Left lobe of liver (tissue), 2 donors: ENCODE measurements around the gene SOX12. TPM values are rescaled to one million over a fixed set of nuclear protein-coding genes. Genes with fewer than 3 reads are reported as not detected.
A peak's percentile ranks its signal among the peaks of the same experiment; 100 is the strongest.

Experiments used
- ATAC-seq: fragments of 200-7000 bp; cut with Tn5 transposase; one replicate; pipeline ENCODE4 v1.9.1; 2020; ENCODE audit warnings: mild to moderate bottlenecking, moderate library complexity
- DNase-seq: peaks from one replicate; pipeline ENCODE4 v3.0.0-alpha.2; 2020; ENCODE audit warnings: low spot score
- total RNA-seq: library from RNA; stranded (reverse); gene quantifications from one replicate; pipeline ENCODE4 v1.2.1, GENCODE V29; 2021
- donor health status: DM: no; HTN: no; CAD: no; lungs with moderate emphysema.
- donor health status: DM: no; HTN: yes; CAD: no.

The SOX12 gene
- total RNA-seq, 1 donor from 2014 or later, result 5.6 TPM

DNA sequence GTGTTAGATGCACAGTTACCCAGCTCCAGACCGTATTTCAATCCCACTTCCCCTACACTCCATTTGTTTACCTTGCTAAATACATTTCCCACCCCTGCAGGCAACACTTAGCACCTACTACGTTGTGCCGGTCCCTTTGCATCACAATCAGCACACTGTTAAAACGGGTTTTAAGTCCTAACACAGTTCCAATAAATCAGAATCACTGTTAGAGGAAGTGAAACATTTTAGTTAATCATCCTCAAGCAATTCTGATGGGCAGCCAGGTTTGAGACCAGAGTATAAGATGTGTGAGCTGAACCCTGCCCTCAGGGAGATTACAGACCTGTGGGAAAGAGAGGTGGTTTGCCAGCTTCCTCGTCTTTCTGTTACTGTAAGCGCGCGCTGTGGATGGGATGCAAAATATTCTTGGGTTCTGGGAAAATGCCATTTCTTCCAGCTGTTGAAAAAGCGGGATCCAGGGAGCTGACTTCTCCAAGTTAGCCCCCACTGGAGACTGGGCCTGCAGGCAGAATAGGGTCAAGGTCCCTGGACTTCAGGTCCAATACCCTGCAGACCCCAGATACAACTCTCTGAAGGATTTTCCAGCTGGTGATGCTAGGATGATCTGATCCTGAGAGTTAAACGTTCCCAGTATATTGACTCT, 24.9 kb upstream of the SOX12 start:
- no peak for ATAC-seq
- DNase-seq, result no peak

DNA sequence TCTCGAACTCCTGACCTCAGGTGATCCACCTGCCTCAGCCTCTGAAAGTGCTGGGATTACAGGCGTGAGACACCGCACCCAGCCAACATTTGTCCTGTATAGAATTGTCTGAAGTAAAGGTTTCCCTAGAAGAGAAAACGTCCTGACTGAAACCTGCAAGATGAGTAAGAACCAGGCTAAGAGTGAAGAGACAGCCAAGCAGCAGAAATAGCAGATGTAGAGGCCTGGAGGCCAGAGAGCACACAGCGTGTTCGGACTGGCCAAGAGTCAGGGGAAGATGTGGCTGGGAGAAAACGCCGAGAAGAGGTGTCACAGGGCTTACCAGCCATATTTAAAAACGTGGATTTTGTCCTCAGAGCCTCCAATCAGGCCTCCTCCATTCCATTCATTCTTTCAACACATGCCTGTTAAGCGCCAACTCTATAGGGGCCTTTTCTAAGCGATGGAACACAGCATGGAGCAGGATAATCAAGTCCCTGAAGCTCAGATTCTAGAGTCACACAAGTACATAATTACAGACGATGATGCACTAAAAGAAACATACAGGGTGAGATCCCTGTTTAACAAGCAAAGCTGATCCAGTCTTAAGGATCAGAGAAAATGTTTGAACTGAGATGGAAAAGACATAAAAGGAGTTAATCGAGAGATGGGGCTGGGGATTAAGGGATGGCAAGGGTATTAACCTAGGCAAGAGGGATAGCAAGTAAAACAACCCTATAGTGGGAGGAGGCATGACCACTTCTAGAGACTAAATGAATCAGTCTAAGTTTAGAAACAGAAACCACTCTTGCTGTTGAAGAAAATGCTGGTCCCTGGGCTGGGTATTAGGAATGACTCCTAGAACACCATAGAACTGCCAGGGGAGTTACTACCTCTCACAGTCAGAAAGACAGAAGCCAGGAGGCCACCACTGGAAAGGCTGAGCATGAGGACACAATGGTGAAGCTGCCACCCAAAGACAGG, 23.2 kb upstream of the SOX12 start:
- no peak for DNase-seq
- ATAC-seq, result no peak

DNA sequence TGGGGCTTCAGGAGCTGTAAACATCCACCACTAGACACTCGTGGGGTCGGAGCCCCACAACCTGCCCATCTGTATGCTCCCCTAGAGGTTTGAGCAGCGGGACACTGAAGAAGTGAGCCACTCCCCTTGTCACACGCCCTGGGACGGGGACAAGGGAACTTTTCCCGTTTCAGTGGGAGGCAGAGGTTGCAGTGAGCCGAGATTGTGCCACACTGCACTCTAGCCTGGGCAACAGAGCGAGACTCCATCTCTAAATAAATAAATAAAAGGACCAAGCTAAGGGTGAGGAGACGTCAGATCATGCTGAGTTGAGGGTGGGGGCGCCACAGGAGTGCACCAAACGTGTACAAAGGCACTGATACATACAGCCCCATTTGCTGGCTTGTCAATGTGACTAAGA, 19.6 kb upstream of the SOX12 start:
- DNase-seq (no peak), ATAC-seq (no peak)

DNA sequence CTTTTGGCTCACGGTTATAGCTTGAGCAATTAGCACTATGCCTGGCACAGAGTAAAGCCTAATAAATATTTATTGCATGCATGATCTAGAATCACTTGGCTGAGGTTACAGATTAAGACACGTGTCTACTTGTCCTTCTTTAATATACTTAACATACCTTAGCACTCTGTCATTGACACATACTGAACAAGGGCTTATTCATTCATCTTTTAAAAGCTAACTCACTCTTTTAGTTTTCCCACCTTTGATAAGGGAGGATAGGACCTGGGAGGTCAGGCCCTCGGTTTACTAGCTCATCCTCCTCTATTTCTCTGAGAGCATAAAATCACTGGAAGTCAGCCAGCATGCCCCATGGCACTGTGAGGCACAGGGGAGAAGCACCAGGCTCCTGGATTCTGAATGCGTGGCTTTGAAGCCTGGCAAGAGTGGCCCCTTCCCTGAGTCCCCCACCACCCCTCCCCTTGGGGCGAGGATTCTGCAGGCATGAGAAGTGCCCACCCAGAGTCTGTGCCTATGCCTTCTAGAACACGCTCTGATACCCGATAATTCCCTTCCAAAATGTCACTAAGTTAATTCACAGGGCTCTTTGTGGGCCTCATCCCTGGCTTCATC, 16.8 kb upstream of the SOX12 start:
- ATAC-seq (no peak), DNase-seq (no peak)

DNA sequence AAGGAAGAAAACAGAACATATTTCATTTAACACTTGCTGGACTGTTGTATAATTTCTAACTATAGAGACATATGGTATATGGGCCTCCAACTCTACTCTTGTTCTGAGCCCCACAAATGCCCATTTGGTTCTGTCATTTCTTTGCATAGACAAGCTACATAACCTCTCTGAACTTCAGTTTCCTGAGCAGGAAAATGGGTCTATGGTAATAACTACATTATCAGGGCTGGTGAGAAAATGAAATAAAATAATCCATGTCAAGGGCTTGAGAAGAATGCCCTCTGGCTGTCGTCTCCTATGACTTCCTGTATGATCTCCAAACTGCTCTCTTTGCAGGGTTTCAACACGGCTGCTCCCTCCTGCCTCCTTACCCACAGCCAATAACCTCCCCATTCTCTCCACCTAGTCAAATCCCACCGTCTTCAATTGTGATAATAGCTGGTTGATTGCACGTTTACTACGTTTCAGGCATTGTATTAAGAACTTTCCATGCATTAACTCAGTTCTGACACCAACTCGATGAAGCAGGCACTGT, 16.0 kb upstream of the SOX12 start:
- no peak for DNase-seq
- no peak for ATAC-seq

DNA sequence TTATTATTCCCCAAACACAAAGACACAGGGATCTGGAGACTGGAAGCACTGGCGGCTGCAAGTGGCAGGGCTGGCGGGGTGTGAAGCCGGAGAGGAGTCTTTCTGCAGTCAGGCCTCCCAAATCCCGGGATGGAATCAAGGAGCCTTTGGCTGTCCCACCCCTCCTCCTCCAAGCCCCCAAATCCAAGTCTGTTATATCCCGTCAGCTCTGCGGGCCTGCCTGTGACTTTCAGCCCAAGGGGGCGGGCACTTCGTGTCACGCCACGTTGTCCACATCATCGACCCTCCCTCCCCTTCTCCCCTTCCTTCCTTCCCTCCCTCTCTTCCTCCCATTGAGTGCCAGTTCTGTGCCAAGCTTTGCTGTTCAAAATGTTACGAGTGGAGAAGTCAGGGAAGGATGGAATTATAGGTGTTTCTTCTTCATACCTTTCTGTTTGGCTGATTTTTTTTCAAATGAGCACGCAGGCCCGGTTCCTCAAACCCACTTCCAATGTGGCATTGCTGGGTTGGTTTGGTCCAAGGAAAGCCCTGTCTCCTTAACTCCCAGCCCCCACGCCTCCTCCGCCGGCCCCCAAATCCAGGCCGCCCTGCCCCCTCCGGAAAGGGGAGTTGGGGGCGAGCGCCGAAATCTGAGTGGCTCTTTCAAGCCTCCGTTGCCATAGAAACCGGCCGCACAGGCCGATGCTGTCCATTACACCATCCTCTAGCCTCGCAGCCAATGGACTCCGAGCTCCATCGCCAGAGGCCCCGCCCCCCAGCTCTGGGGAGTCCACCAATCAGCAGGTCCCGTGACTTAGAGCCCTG, 15.3 kb upstream of the SOX12 start:
- ATAC-seq (peak; percentile 95), DNase-seq (peak; percentile 82)

DNA sequence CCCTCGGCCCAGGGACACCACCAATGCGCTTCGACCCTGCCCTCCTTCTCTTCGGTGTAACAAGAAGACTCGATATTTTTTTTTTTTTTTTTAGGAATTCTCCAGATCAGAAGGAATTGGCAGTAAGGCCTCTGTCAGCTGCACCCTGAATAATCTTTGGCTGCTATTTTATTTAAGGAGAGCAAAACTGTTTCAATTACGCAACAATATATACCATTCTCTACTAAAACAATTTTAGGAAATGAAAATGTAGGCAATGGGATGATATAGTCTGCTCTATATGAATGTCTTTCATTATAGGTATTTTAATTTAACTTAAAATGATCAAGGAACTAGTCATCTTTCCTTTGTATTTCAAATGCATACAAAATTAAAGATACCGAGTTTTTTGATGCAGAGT, 14.7 kb upstream of the SOX12 start:
- no peak for DNase-seq

DNA sequence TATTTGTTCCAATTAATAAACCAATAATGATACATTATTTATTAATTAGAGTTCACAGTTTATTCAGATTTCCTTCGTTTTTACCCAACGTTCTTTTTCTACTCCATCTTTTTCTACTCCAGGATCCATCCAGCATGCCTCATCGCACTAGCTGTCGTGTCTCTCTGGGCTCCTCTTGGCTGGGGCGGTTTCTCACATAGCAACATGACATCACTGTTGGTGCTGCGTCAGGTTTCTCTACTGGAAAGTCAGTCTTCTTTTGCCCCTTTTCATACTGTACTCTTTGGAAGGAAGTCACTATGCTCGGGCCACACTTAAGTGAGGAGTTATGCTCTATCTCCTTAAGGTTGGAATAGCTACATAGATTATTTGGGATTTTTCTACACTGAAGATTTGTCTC, 13.7 kb upstream of the SOX12 start:
- ATAC-seq (no peak), DNase-seq (no peak)

More for the DNA sequence above, 14.7 kb upstream of the SOX12 start:
- no peak for ATAC-seq

DNA sequence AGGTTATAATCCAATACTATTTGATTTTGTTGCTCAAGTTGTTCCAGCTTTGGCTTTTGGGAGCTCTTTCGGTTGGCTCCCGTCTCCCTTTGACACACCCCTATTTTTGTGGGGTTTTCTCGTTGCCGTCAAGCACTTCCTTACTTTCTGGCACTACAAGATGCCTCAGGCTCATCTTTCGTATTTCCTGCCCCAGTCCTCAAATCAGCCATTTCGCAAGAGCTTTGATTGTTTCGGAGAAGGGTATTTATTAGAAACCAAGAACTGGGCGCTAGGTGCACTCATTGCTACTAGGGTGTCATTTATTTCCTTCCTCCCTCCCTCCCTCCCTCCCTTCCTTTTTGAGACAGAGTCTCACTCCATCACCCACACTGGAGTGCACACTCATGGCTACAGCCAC, 13.3 kb upstream of the SOX12 start:
- DNase-seq (no peak), ATAC-seq (no peak)

DNA sequence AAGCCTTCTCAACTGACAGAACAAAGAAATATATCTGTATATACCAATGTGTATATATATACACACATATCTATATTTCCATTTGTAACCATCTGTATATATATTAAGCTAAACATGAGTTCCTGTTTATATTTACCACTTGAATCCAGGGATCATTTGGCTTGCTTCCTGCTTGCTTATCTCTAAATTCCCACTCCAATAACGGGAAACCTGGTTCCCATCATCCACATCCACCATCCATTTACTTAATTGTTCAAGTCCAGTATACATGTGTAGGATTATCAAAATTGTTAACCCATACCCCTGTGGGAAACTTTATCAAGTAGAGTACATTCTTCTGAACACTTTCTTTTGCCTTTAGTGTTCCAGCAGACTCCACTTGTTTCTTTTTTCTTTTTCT, 12.5 kb upstream of the SOX12 start:
- DNase-seq (no peak), ATAC-seq (no peak)

DNA sequence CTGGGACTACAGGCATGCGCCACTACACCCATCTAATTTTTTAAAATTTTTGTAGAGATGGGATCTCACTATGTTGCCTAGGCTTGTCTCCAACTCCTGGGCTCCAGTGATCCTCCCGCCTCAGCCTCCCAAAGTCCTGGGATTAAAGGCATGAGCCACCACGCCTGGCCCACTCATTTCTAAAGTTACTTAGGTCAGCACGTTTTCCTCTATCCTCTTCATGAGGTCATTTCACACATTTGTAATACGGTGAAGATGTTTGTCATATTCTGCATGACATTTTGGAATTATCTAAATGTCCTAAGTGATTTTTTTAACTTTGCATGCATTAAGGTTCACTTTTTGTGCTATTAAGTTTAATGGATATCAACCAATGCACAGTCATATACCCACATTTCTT, 11.9 kb upstream of the SOX12 start:
- DNase-seq (no peak), ATAC-seq (no peak)

DNA sequence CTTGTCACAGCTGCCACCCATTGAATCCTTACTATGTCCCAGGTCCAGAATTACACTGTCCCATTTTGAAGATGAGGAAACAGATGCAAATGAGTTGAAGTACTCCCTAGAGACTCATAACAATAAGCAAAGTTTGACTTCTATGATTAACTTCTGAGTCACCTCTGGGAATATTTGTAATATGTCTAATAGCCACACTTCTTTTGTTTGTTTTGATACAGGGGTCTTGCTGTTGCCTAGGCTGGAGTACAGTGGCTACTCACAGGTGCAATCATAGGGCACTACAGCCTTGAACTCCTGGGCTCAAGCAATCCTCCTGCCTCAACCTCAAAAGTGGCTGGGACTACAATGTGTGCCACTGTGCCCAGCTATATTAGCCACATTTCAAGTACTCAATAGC, 11.4 kb upstream of the SOX12 start:
- DNase-seq (no peak), ATAC-seq (no peak)

DNA sequence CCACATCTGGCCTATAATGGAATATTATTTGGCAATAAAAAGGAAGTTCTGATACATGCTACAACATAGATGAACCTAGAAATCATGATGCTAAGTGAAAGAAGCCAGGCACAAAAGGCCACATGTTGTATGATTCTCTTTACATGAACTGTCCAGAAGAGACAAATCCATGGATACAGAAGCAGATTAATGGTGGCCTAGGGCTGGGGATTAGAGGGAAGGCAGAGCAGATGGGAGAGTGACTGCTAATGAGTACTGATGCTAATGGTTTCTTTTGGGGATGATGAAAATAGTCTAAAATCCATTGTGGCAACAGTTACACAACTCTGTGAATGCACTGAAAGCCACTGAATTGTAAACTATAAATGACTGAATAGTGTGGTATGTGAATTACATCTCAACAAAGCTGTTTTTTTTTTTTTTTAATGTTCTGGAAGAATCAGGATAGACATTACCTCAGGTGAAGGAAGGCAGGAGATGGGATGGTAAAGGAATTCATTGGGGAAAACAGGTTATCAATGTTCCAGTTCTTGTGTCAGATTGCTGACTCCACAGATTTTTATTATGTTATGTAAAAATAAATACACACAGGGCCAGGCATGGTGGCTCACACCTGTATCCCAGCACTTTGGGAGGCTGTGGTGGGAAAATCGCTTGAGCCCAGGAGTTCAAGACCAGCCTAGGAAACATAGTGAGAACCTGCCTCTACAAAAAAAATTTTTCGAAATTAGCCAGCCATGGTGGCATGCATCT, 8.9 kb upstream of the SOX12 start:
- DNase-seq, result no peak
- ATAC-seq, result no peak

DNA sequence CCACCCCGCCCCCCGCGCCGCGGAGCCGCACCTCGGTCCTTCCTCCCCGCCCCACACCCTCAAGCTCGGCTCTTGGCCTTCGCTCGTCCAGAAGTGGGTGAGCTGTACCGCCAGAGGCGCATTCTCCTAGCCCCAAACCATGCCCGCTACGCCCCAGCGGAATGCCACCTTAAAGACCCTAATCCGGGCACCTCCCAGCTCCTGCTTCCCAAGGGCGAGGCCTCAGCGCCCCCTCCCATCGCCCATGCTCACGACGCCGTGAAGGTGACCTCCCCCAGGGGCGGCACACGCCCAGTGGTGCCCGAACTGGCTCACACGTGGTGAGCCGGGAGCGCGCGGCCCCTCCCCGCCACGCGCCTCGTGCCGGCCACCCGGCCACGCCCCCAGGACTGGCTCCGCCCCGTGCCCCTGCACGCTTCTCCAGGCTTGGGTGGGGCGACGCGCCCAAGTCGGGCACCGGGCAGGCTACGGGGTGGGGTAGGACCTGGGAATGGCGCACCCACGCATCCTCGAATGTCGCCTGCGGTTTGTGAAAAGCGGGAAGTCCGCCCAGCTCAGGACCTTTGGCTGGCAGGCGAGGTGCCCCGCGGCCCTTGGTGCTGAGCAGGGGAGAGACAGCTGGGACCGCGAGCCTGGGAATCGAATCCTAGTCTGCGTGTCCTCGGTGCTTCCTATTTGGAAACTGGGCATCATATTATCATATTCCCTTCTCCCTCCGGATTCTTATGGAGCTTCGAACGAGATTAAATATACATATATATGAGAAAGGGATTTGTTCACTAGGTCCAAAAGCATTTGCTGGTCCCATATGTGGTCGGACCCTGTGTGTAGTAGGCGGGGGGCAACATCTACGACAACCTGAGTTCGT, 941 bp upstream of the SOX12 start:
- ATAC-seq, result peak; percentile 79
- DNase-seq, result peak; percentile 93

DNA sequence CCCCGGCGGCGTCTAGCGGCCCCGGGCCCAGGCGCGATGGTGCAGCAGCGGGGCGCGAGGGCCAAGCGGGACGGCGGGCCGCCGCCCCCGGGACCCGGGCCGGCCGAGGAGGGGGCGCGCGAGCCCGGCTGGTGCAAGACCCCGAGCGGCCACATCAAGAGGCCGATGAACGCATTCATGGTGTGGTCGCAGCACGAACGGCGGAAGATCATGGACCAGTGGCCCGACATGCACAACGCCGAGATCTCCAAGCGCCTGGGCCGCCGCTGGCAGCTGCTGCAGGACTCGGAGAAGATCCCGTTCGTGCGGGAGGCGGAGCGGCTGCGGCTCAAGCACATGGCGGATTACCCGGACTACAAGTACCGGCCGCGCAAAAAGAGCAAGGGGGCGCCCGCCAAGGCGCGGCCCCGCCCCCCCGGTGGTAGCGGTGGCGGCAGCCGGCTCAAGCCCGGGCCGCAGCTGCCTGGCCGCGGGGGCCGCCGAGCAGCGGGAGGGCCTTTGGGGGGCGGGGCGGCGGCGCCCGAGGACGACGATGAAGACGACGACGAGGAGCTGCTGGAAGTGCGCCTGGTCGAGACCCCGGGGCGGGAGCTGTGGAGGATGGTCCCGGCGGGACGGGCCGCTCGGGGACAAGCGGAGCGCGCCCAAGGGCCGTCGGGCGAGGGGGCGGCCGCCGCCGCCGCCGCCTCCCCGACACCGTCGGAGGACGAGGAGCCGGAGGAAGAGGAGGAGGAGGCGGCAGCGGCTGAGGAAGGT, 715 bp downstream of the SOX12 start:
- DNase-seq (peak; percentile 67), ATAC-seq (no peak)

DNA sequence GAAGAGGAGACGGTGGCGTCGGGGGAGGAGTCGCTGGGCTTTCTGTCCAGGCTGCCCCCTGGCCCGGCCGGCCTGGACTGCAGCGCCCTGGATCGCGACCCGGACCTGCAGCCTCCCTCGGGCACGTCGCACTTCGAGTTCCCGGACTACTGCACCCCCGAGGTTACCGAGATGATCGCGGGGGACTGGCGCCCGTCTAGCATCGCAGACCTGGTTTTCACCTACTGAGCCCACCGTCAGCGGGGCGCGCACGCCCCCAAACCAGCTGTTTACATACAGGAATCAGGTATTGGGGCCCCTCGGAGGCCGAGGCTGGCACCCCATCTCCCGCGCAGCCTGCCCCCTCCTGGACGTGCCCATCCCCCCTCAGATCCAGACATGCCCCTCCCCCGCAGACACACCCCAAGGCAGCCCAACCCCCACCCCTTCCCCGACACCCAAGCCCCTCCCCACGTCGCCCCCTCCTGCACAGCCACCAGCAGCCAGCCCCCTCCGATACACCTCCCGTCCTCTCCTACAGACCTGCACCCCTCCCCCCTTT, 1.4 kb downstream of the SOX12 start:
- DNase-seq, result peak; percentile 52
- ATAC-seq, result no peak

DNA sequence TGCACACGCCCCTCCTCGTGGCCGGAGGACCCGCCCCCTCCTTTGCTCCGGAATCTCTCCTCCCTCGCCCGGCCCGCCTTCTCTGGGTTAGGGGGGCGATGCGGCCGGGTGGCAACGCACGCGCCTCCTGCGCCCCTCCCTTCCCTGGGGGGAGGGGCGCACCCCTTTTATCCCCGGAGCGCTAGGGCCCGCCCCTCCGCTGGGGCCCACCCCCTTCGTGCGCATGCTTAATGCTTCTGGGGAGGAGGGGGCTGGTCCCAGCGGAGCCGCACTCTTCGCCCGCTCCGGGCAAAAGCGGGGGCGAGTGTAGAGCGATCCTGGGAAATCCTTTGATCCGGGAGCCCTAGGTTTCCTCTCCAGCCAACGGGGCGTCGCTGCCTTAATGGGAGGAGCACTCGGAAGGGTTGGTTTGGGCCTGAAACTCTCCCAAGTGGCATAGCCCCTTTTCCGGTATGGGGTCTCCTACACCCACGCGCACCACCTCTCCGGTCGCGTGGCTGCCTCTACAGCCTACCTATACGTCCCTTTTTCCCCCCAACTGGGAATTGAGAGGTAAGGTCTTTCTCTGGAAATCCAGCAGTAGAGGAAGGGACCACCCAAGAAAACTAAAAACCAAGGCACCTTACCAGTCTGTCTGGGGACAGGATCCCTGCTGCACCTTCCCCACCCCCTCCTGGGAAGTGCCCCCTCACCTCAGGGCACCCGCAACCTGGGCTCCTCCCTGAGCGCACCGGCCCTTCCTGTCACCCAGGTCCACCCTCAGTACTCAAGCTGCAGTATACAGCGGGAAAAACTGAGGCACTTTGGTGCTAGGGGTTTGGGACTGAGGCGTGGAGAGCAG, 2.1 kb downstream of the SOX12 start:
- peak; percentile 50 for ATAC-seq
- peak; percentile 78 for DNase-seq
